SK-N-SH (cell line): ENCODE data around the gene CDR2. TPM values are rescaled to one million over a fixed set of nuclear protein-coding genes. Genes with fewer than 3 reads are reported as not detected.

ENCODE experiments used
- CTCF ChIA-PET: fragments of 300-600, 350-600 bp; formaldehyde crosslinking; extraction: SDS; loops from one replicate; lab custom pipeline; 2021; lab: Yijun Ruan, JAX
- POLR2A ChIA-PET: fragments of 350-600 bp; sonication (Branson Sonifier 250); formaldehyde crosslinking; extraction: SDS; loops from one replicate; lab custom pipeline; 2020; ENCODE audit warnings: antibody characterized with exemption, inconsistent platforms; lab: Yijun Ruan, JAX
- DNase-seq: peaks from one replicate; pipeline ENCODE4 v3.0.0; 2012
- H2AFZ ChIP-seq: fragments of 200-600 bp; sonication (generic); 2 replicates; pipeline ENCODE4 v1.8.1; 2016; ENCODE audit warnings: antibody characterized with exemption, mild to moderate bottlenecking, low read depth
- H3F3A ChIP-seq: fragments of 200-600 bp; sonication (generic); replicated peaks from 2 replicates; pipeline ENCODE3; 2016; ENCODE audit warnings: antibody characterized with exemption, mild to moderate bottlenecking; ENCODE audit not compliant: insufficient read depth
- H3K27ac ChIP-seq, 2 experiments: fragments of 200-500 bp in 1 of 2; fragments of 200-600 bp in 1 of 2; sonication (Bioruptor generic) in 1 of 2; sonication (generic), shearing (Covaris generic) in 1 of 2; 2 replicates each; pipeline versions ENCODE4 v1.5.1 to v1.6.1; 2014 to 2016; ENCODE audit warnings: low read depth in 2 of 2, inconsistent platforms in 1 of 2, low read length in 1 of 2, mild to moderate bottlenecking in 1 of 2, mixed read lengths in 1 of 2
- H3K27me3 ChIP-seq: fragments of 200-600 bp; sonication (generic), shearing (Covaris generic); 2 replicates; pipeline ENCODE4 v1.6.1; 2016; ENCODE audit warnings: mixed run types; ENCODE audit not compliant: insufficient read depth
- H3K36me3 ChIP-seq, 2 experiments: fragments of 200-500 bp in 1 of 2; fragments of 200-600 bp in 1 of 2; sonication (Bioruptor generic) in 1 of 2; sonication (generic) in 1 of 2; replicated peaks in 1 of 2; 2 replicates each; pipeline versions ENCODE3 to v1.5.1; 2014 to 2016; ENCODE audit warnings: low read length in 1 of 2, mild to moderate bottlenecking in 1 of 2; ENCODE audit not compliant: insufficient read depth in 2 of 2, control insufficient read depth in 1 of 2
- H3K4me1 ChIP-seq, 2 experiments: fragments of 200-500 bp in 1 of 2; fragments of 200-600 bp in 1 of 2; sonication (Bioruptor generic) in 1 of 2; sonication (generic), shearing (Covaris generic) in 1 of 2; 2 replicates each; pipeline versions ENCODE4 v1.5.1 to v1.6.1; 2014 to 2016; ENCODE audit warnings: low read depth in 1 of 2, low read length in 1 of 2, mixed run types in 1 of 2; ENCODE audit not compliant: insufficient read depth in 2 of 2, control insufficient read depth in 1 of 2
- H3K4me2 ChIP-seq: fragments of 200-600 bp; sonication (generic), shearing (Covaris generic); 2 replicates; pipeline ENCODE4 v1.6.1; 2017; ENCODE audit warnings: mixed run types
- H3K4me3 ChIP-seq, 2 experiments: fragments of 200-500 bp in 1 of 2; fragments of 200-600 bp in 1 of 2; sonication (Bioruptor generic) in 1 of 2; sonication (generic), shearing (Covaris generic) in 1 of 2; 2 replicates each; pipeline versions ENCODE4 v1.5.1 to v1.8.1; 2014 to 2016; ENCODE audit warnings: low read depth in 2 of 2, inconsistent platforms in 1 of 2, low read length in 1 of 2, mild to moderate bottlenecking in 1 of 2, mixed read lengths in 1 of 2, moderate library complexity in 1 of 2
- H3K79me2 ChIP-seq: fragments of 200-600 bp; sonication (generic); 2 replicates; pipeline ENCODE4 v1.8.1; 2017; ENCODE audit warnings: mild to moderate bottlenecking; ENCODE audit not compliant: insufficient read depth
- H3K9ac ChIP-seq: fragments of 200-600 bp; sonication (generic); 2 replicates; pipeline ENCODE4 v1.6.1; 2017; ENCODE audit warnings: mixed run types
- H3K9me2 ChIP-seq: fragments of 200-600 bp; sonication (generic); 2 replicates; pipeline ENCODE4 v1.6.1; 2017; ENCODE audit warnings: mixed run types
- H3K9me3 ChIP-seq: fragments of 200-600 bp; sonication (generic); 2 replicates; pipeline ENCODE4 v1.6.1; 2017; ENCODE audit warnings: mixed run types, mild to moderate bottlenecking, moderate library complexity
- H4K20me1 ChIP-seq: fragments of 200-600 bp; sonication (generic); 2 replicates; pipeline ENCODE4 v1.6.1; 2017; ENCODE audit warnings: mild to moderate bottlenecking, mixed run types; ENCODE audit not compliant: insufficient read depth
- EP300 ChIP-seq, 2 experiments: IDR thresholded peaks; 2 replicates each; pipeline versions ENCODE4 v1.4.0 to v1.6.1; 2012; ENCODE audit warnings: borderline replicate concordance in 1 of 2, low read depth in 1 of 2, low read length in 1 of 2
- EZH2phosphoT487 ChIP-seq: fragments of 200-600 bp; sonication (generic); IDR thresholded peaks from 2 replicates; pipeline ENCODE4 v1.6.1; 2017; ENCODE audit warnings: low read depth, mixed run types, mild to moderate bottlenecking, antibody characterized with exemption, moderate library complexity, borderline replicate concordance
- FOSL2 ChIP-seq: IDR thresholded peaks from 2 replicates; pipeline ENCODE4 v1.4.0; 2012; ENCODE audit warnings: low read depth, mild to moderate bottlenecking, moderate library complexity, borderline replicate concordance
- FOXJ3 ChIP-seq: sonication (generic); formaldehyde crosslinking; IDR thresholded peaks from 2 replicates; pipeline ENCODE4 v1.5.1; 2020; ENCODE audit warnings: mild to moderate bottlenecking, missing genetic modification reagents
- FOXM1 ChIP-seq: IDR thresholded peaks from 2 replicates; pipeline ENCODE4 v1.4.0; 2012; ENCODE audit warnings: low read depth, mild to moderate bottlenecking
- GABPA ChIP-seq: IDR thresholded peaks from 2 replicates; pipeline ENCODE4 v1.4.0; 2012; ENCODE audit warnings: low read depth, mild to moderate bottlenecking
- GATA2 ChIP-seq: sonication (generic); formaldehyde crosslinking; IDR thresholded peaks from 2 replicates; pipeline ENCODE4 v1.5.0; 2020; ENCODE audit warnings: mild to moderate bottlenecking, missing genetic modification reagents
- IRF3 ChIP-seq: fragments of 150-350 bp; IDR thresholded peaks from 2 replicates; pipeline ENCODE4 v1.6.1; 2016; ENCODE audit warnings: mild to moderate bottlenecking, low read depth, low read length
- JUND ChIP-seq: IDR thresholded peaks from 2 replicates; pipeline ENCODE4 v1.4.0; 2012
- MEF2A ChIP-seq: IDR thresholded peaks from 2 replicates; pipeline ENCODE4 v1.4.0; 2012; ENCODE audit warnings: low read depth, borderline replicate concordance
- NFIC ChIP-seq: IDR thresholded peaks from 2 replicates; pipeline ENCODE4 v1.4.0; 2012; ENCODE audit warnings: borderline replicate concordance
- NRF1 ChIP-seq: IDR thresholded peaks from 2 replicates; pipeline ENCODE4 v1.6.1; 2012; ENCODE audit warnings: low read depth, mild to moderate bottlenecking, low read length
- RAD21 ChIP-seq: IDR thresholded peaks from 2 replicates; pipeline ENCODE4 v1.6.1; 2012; ENCODE audit warnings: mild to moderate bottlenecking, low read length
- RCOR1 ChIP-seq: fragments of 150-350 bp; IDR thresholded peaks from 2 replicates; pipeline ENCODE4 v1.6.1; 2017; ENCODE audit warnings: antibody characterized with exemption, low read length
- SIN3A ChIP-seq: IDR thresholded peaks from 2 replicates; pipeline ENCODE4 v1.6.1; 2012; ENCODE audit warnings: low read depth, mild to moderate bottlenecking, low read length, moderate library complexity, borderline replicate concordance
- SMC3 ChIP-seq: IDR thresholded peaks from 2 replicates; pipeline ENCODE4 v1.6.1; 2012; ENCODE audit warnings: low read depth, low read length, improper control_type of control experiment
- TCF12 ChIP-seq: IDR thresholded peaks from 2 replicates; pipeline ENCODE4 v1.4.0; 2012
- TEAD4 ChIP-seq: IDR thresholded peaks from 2 replicates; pipeline ENCODE4 v1.4.0; 2012; ENCODE audit warnings: mild to moderate bottlenecking, borderline replicate concordance; ENCODE audit not compliant: insufficient read depth
- USF1 ChIP-seq: IDR thresholded peaks from 2 replicates; pipeline ENCODE4 v1.4.0; 2012; ENCODE audit warnings: low read depth, borderline replicate concordance
- YY1 ChIP-seq: IDR thresholded peaks from 2 replicates; pipeline ENCODE4 v1.4.0; 2012; ENCODE audit warnings: low read depth, mild to moderate bottlenecking
- ZBTB33 ChIP-seq: IDR thresholded peaks from 2 replicates; pipeline ENCODE4 v1.4.0; 2012; ENCODE audit warnings: low read depth, borderline replicate concordance
- WGBS: methylation state at CpG from one replicate; pipeline ENCODE4 v1.1.6; 2017; ENCODE audit warnings: low lambda C conversion rate; 5-methylcytosine and 5-hydroxymethylcytosine counted together
- polyA plus RNA-seq, 3 experiments: library from polyadenylated mRNA; depleted of rRNA; stranded (reverse); fragments of >200 nt; gene quantifications; 2 replicates each; pipeline ENCODE4 v1.2.3, GENCODE V29; 2012
- TF ChIP-seq, protein P1 (sequence below): IDR thresholded peaks from 2 replicates; pipeline ENCODE4 v1.4.0; 2012; ENCODE audit warnings: low read depth
- TF ChIP-seq, protein P2 (sequence below): IDR thresholded peaks from 2 replicates; pipeline ENCODE4; 2012

The CDR2 gene
- polyA plus RNA-seq, 1 of the 3 experiments (the other 2 are of a cell fraction) = 30.3 TPM

DNA sequence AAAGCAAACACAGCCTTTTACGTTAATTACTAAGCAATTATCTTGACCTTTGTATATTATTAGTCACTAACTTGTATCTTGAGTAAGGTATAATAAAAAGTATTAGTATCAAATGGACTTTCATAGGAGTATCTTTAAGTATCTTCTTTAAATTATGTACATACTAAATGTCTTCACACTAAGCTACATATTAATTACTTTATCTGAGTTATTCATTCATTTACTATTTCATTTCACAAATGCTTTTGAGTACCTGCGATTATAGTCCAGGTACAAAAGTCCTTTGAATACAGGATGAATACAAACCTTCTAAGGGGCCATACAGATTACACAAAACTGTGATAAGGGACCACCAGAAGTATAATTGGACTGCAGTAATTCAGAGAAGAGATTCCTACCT, 33.1 kb upstream of the CDR2 start:
- H3K9me2 ChIP-seq = no peaks in the 10 kb centered on the region
- no peaks in the 10 kb centered on the region for H3K36me3 ChIP-seq
- H3K27me3 ChIP-seq = no peaks in the 10 kb centered on the region
- TF ChIP-seq EZH2phosphoT487 (no peak), FOXM1 (no peak), JUND (no peak), IRF3 (no peak)
- POLR2A ChIA-PET = no interaction called here
- H3K9me3 ChIP-seq = no peaks in the 10 kb centered on the region
- no peaks in the 10 kb centered on the region for H3K79me2 ChIP-seq
- 94% methylated on average over 2 of the region's 2 CpGs for WGBS
- H3K9ac ChIP-seq = no peak overlapping the region
- no peak overlapping the region for H3K4me3 ChIP-seq
- CTCF ChIA-PET = no interaction called here
- no peak overlapping the region for H3K27ac ChIP-seq
- H3F3A ChIP-seq = peaks cover 10% of the 10 kb centered on the region
- H3K4me2 ChIP-seq = no peak overlapping the region
- no peaks in the 10 kb centered on the region for H4K20me1 ChIP-seq
- H3K4me1 ChIP-seq = peaks cover 0 to 6% of the 10 kb centered on the region in 2 experiments; a peak in 1 of 4 replicates
- DNase-seq = no peak
- H2AFZ ChIP-seq = no peak overlapping the region

DNA sequence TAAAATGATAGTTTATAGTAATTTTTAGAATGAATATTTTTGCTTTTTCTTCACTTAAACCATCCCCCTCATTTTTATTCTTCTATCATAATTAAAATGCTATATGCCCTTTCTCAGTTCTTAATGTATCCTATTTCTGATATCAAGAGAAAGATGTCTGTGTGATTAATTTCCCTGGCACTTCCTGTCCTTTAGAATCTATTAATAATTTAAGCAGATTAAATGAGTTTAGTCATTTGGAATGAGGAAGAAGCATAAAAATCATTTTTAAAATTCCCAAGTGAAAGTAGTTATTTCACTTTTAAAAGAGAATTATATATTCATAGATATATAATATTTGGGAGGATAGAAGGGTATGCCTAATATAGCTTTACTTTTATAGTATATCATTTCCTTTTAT, 27.8 kb upstream of the CDR2 start:
- Histone ChIP-seq H3K9ac (peak overlapping the region; percentile 54; the same call in 1 of the 2 replicates), H3K4me2 (peak overlapping the region; percentile 52), H3F3A (peaks cover 33% of the 10 kb centered on the region), H4K20me1 (no peaks in the 10 kb centered on the region), H3K27ac (peak overlapping the region; percentile 7 to 73; a peak in 3 of 4 replicates), H3K79me2 (no peaks in the 10 kb centered on the region), H3K9me3 (no peaks in the 10 kb centered on the region), H3K27me3 (no peaks in the 10 kb centered on the region), H3K9me2 (no peaks in the 10 kb centered on the region), H3K4me3 (no peak overlapping the region), H3K4me1 (peaks cover 0 to 24% of the 10 kb centered on the region in 2 experiments; a peak in 3 of 4 replicates), H3K36me3 (no peaks in the 10 kb centered on the region), H2AFZ (peak overlapping the region; percentile 12; the same call in 1 of the 2 replicates)
- CTCF ChIA-PET = no interaction called here
- POLR2A ChIA-PET = no interaction called here
- no peak for DNase-seq
- TF ChIP-seq, protein P1, sequence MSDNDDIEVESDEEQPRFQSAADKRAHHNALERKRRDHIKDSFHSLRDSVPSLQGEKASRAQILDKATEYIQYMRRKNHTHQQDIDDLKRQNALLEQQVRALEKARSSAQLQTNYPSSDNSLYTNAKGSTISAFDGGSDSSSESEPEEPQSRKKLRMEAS = no peak
- TF ChIP-seq RCOR1 (no peak), SIN3A (no peak), FOSL2 (0 out of 2 replicates have a peak, but pooled peaks have one; percentile 18), EP300 (IDR thresholded peaks at IDR 0.05; ENCODE audit: borderline replicate concordance in 1 of 2, low read depth in 1 of 2, low read length in 1 of 2) (peak in 1 of 2 experiments; percentile 35; a peak in 1 of 4 replicates), GATA2 (no peak), YY1 (no peak), RAD21 (no peak), USF1 (no peak), NFIC (no peak), IRF3 (no peak), EZH2phosphoT487 (no peak), NRF1 (no peak), TEAD4 (peak; percentile 19; the same call in 1 of the 2 replicates), SMC3 (no peak), MEF2A (peak; percentile 48; the same call in 1 of the 2 replicates), JUND (peak; percentile 57), FOXJ3 (no peak), TCF12 (peak; percentile 38), ZBTB33 (no peak), GABPA (no peak)
- TF ChIP-seq, protein P2, sequence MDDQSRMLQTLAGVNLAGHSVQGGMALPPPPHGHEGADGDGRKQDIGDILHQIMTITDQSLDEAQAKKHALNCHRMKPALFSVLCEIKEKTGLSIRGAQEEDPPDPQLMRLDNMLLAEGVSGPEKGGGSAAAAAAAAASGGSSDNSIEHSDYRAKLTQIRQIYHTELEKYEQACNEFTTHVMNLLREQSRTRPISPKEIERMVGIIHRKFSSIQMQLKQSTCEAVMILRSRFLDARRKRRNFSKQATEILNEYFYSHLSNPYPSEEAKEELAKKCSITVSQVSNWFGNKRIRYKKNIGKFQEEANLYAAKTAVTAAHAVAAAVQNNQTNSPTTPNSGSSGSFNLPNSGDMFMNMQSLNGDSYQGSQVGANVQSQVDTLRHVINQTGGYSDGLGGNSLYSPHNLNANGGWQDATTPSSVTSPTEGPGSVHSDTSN = peak; percentile 66
